GM10266 (cell line): ENCODE measurements around the gene SMARCAL1.

Experiments used
- DNase-seq: peaks from one replicate; pipeline ENCODE4 v3.0.0; 2012; ENCODE audit errors: extremely low spot score
- CTCF ChIP-seq: IDR thresholded peaks from 2 replicates; pipeline ENCODE4 v1.5.1; 2012; ENCODE audit warnings: mild to moderate bottlenecking, low read depth; ENCODE audit not compliant: control insufficient read depth, insufficient read depth; ENCODE audit errors: missing control alignments

SMARCAL1 gene

GRCh38 chr2:216418981-216419380, 6.7 kb downstream of the SMARCAL1 start:
- no peak for DNase-seq
- TF ChIP-seq CTCF, result no peak

DNA sequence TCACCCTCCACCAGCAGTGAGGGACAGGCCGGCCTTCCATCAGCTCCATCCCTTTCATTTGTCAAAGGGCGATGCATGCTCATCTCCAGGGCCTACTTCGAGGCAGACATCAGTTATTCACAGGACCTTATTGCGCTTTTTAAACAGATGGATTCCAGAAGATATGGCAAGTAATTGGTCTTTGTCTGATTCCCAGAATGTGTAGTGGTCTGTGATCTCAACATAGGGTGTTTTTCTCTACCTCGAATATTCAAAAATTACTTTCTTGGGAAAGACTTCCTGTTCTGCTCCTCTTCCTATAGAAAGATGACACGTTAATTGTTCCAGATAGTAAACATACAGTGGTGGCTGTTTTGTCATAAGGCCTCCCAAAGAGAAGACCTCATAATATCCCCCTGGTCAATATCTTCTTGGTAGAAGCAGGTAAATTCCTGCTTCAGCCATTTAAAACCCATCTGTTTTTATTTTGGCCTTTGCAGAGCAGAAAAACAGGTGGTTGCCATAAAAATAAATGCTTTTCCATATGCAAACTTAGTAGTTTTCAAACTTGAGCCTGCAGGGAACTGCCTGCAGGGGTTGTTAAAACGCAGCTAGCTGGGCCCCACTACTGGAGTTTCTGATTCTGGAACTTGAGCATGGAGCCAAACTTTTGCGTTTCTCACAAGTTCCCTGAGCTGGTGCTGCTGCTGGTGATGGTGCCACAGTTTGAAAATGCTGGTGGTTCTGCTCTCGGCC, 8.2 kb downstream of the SMARCAL1 start:
- no peak for TF ChIP-seq CTCF

GRCh38 chr2:216423071-216423470, 10.8 kb downstream of the SMARCAL1 start:
- no peak for DNase-seq
- no peak for TF ChIP-seq CTCF

More for the DNA sequence above, 8.2 kb downstream of the SMARCAL1 start:
- DNase-seq, result no peak

DNA sequence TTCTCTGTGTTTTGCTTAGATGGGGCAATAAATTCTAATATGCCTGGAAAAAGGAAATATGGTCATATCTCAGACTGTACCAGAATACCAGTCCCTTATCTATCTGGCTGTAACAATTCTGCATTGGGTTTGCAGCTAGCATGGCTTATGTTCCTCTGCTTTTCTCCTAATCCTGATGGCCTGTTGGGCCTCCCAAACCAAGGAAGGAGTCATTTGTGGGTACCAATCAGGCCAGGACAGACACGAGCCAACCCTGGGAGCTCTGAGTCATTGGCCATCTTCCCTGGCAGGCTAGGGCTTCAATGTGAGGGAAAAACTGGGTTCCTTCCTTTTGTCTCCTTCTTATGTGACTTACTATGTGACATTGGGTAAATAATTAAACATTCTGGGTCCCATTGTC, 12.0 kb downstream of the SMARCAL1 start:
- TF ChIP-seq CTCF, result no peak
- no peak for DNase-seq

DNA sequence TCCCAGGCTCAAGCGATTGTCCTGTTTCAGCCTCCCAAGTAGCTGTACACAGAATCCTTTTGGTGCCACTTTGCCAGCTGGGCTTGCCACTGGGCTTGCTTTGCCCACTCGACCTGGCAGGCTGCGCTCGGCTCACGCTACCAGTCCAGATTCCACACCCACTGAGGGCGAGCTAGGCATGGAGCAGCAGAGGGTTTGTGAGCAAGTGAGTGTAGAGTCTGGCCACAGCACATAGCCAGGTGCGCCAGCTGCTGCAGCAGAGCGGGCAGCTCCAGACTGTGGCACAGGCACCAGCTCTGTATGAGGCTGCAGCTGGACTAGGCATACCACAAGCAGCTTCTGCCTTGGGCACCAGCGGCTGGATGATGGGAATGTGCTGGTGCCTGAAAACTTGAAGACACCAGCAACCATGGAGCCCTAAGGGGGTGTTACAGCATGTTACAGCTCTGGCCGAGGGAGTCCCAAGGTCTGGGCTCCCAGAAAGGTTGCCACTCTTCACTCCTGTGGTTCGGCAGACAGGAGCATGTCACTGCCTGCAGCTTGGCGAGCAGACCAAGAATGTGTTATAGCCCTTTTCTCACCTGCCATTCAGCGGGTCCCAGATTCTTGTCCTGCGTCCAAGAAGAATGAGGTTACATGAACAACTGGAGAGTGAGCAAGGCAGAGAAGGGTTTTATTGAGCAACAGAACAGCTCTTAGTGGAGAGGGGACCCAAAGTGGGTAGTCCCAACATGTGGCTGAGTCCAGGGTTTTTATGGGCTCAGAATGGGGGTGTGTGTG, 12.9 kb downstream of the SMARCAL1 start:
- no peak for DNase-seq
- no peak for TF ChIP-seq CTCF

DNA sequence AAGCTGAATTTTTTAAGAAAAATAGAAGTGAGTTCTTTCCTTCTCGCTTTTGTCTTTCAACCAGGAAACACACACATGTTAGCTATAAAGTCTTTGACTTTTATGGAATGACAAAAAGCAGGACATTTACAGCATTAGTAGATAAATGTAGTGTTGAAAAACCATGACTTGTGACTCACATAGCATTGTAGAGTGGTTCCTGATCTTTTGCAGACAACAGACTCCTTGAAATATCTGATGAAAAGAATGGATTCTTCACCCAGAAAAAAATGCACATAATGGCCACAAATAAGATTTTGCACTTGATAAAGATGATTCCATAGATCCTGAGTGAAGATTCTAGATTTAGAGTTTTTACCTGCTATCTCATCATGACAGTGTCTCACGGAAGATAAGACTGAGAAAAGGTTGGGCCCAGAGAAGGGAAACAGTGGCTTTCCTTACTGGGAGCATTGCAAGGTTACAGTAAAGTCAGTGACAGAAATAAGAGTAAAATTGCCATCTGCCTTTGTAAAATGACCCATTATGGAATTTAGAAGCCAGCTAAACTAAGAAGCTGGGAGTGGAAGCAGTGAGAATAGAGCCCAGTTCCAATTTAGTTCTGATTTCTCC, 14.0 kb downstream of the SMARCAL1 start:
- no peak for TF ChIP-seq CTCF
- no peak for DNase-seq
